ENCODE results near the gene ALG14.
"Not testable (repeated sequence)": the region's sequence is repeated elsewhere in the genome, so short reads cannot be mapped to it uniquely, and the experiment has no call there.

ALG14 gene

DNA sequence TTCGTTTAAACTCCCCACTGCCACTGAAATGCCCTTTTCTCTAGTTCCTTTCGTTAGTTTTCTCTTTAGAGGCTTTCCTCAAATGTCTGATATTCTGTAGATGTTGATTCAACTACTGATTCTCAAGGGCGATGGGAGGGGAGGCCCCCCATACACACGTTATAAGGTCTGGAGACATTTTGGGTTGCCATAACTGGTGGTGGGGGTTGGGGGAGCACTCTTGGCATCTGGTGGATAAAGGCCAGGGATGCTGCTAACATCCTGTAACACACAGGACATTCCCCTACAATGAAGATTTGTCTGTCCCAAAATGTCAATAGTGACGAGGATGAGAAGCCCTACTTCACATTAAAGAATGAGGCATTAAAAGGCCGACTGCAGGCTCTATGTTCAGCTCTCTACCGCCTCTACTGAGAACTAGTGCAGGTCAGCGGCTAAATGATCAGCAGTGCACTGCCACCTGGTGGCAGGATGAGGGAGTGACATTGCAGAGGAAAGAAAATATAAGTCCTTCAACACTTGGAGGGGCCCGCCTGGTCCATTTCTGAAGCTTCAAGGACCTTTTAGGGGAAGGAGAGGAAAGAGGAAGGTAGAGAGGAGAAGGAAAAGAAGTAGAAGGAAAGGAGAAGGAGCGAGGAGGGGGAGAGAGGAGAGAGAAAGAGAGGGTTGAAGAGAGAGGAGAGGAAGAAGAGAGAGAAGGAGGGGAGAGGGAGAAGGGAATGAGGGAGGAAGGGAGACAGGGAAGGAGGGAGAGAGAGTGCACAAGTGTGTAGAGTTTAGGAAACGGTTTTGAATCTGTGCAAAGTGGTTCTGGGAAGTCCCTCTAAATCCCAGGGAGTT, 29.4 kb downstream of the ALG14 start:
- in situ Hi-C loops (cut with MboI; ENCODE audit: low sequenced_read_pairs): loop anchor here (10.0 to 25.0 kb wide), 2 partner anchors 189 to 531 kb away; no protein-coding TSS in a partner anchor

DNA sequence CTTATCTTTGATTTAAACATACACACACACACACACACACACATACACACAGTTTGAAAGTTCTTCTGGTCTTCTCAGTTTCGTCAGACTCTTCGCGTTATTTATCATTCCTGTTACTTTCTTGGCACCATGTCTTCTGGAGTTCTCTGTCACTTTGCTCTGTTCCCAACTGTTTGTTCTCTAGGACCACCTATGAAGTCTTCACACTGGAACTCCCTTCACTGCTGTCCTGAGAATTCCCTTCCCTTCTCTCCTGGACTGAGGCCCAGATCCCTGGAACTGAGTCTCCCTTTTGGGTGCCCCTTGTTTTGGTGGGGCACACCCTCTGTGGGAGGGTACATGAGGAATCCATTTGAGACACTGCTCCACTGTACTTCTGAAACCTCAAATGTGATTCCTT, 30.5 kb downstream of the ALG14 start:
- in situ Hi-C loops (cut with MboI; ENCODE audit: low sequenced_read_pairs): loop anchor here (10.0 to 25.0 kb wide), 2 partner anchors 187 to 530 kb away; no protein-coding TSS in a partner anchor

GRCh38 chr1:95041491-95042165, 31.1 kb downstream of the ALG14 start:
- in situ Hi-C loops (cut with MboI; ENCODE audit: low sequenced_read_pairs): loop anchor here (10.0 to 25.0 kb wide), 2 partner anchors 187 to 529 kb away; no protein-coding TSS in a partner anchor

DNA sequence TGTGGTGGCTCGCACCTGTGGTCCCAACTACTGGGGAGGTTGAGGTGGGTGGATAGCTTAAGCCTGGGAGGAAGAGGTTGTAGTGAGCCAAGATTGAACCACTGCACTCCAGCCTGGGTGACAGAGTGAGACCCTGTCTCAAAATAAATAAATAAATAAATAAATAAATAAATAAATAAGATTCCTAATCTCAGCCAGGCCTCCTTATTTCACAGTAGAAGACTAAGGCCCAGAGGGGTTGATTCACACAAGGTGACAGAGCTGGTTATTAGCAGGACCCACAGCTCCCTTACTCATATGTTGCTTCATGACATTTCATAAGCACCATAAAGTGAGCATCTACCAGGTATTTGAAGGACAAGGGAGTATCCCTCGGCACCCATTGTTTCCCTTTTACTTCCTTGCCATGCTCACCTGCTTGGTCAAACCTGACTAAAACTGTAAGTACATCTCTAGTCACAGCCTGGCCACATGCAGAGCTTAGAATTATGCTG, 32.7 kb downstream of the ALG14 start:
- in situ Hi-C loops (cut with MboI; ENCODE audit: low sequenced_read_pairs): loop anchor here (10.0 to 25.0 kb wide), 2 partner anchors 185 to 528 kb away; no protein-coding TSS in a partner anchor

DNA sequence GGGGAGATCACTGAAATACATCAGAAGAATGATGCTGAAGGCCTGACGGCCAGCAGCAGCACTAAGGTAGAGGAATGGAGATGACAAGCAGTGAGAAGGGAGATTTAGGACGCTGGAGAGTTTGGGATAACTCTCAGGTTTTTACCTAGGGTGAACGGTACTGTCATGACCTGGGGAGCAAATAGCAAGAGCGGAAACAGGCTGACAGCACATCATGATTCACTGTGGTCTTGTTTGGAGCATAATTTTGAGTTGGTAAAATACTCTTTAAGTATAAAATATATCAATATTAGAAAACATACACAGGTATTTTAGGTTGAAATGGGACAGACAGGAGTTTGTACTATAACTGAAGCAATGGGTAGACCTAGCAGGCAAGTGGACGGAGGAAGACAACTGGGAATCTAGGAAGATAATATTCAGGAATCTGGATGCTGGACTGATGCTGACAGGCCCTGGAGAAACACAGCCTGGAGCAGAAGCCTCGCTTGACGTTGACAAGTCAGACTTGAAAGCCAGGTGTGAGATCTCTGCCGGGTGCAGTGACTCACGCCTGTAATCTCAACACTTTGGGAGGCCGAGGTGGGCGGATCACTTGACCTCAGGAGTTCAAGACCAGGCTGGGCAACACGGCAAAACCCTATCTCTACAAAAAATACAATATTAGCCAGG, 33.3 kb downstream of the ALG14 start:
- in situ Hi-C loops (cut with MboI; ENCODE audit: low sequenced_read_pairs): loop anchor here (10.0 to 25.0 kb wide), 2 partner anchors 185 to 527 kb away; no protein-coding TSS in a partner anchor

DNA sequence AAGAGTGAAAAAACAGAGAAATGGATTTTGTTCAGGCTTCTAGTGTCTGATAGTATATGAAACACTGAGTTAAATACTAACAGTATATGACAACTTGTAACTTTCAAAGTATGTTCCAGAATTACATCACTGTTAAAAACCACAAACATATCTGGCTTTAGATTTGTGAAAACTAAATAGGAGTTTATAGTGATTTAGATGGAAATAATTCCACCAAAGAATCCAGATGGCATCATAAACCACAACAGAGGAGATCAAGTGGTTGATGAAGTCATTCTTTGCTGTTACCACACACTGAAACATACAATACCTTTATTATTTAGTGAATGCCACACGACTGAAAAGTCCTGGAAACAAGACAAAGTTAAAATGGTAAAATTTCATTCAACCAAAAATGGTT, 37.2 kb downstream of the ALG14 start:
- in situ Hi-C loops (cut with MboI; ENCODE audit: low sequenced_read_pairs): loop anchor here (25.0 kb wide), 1 partner anchor 523 kb away; no protein-coding TSS in a partner anchor

GRCh38 chr1:95034506-95034905, 38.2 kb downstream of the ALG14 start:
- in situ Hi-C loops (cut with MboI; ENCODE audit: low sequenced_read_pairs): loop anchor here (25.0 kb wide), 1 partner anchor 522 kb away; no protein-coding TSS in a partner anchor

DNA sequence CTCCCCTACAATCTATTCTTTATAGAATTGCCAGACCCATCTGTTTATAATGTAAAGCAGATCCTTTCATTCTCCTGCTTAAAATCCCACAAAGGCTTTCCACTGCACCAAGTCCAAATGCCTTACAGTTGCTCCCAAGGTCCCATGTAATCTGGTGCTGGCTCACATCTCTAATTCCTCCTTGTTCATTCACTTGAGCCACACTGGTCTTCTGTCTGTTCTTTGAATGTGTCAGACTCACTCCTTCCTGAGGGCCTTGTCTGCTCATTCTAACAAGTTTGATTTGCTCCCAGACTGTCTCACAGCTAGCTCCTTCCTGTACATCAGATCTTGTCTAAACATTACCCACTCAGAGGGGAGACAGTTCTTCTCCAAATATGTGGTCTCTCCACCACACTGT, 38.9 kb downstream of the ALG14 start:
- in situ Hi-C loops (cut with MboI; ENCODE audit: low sequenced_read_pairs): loop anchor here (25.0 kb wide), 1 partner anchor 522 kb away; no protein-coding TSS in a partner anchor

DNA sequence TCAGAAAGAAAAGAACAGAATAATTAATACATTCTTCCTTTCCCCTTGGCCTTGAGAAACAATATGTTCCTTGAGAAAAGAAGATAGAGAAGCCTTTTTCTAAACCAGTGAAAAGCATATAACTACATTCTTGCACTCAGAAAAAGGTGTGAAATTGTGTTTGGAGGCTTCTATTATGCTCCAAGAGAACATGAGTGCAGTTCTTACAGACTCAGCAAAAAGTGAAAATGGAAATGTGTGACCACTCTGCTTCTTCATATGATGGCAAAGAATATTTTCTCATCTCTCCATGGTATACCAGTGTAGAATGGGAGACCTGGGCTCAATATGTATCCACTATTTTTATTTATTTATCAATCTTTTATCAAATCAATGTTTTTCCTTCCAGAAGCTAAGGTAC, 43.2 kb downstream of the ALG14 start:
- in situ Hi-C loops (cut with MboI; ENCODE audit: low sequenced_read_pairs): loop anchor here (25.0 kb wide), 1 partner anchor 517 kb away; no protein-coding TSS in a partner anchor

- in situ Hi-C loops (cut with MboI; ENCODE audit: low sequenced_read_pairs): loop anchor here (25.0 kb wide), 1 partner anchor 517 kb away; no protein-coding TSS in a partner anchor
Observed at GRCh38 chr1:95028954-95029353, 43.8 kb downstream of the ALG14 start.

GRCh38 chr1:95027046-95027445, 45.7 kb downstream of the ALG14 start:
- in situ Hi-C loops (cut with MboI; ENCODE audit: low sequenced_read_pairs): loop anchor here (25.0 kb wide), 1 partner anchor 515 kb away; no protein-coding TSS in a partner anchor

GRCh38 chr1:95023399-95024043, 49.2 kb downstream of the ALG14 start:
- in situ Hi-C loops (cut with MboI; ENCODE audit: low sequenced_read_pairs): no loop called here

GRCh38 chr1:95022644-95022926, 50.2 kb downstream of the ALG14 start:
- in situ Hi-C loops (cut with MboI; ENCODE audit: low sequenced_read_pairs): no loop called here

GRCh38 chr1:95021805-95022643, 50.7 kb downstream of the ALG14 start:
- in situ Hi-C loops (cut with MboI; ENCODE audit: low sequenced_read_pairs): no loop called here

DNA sequence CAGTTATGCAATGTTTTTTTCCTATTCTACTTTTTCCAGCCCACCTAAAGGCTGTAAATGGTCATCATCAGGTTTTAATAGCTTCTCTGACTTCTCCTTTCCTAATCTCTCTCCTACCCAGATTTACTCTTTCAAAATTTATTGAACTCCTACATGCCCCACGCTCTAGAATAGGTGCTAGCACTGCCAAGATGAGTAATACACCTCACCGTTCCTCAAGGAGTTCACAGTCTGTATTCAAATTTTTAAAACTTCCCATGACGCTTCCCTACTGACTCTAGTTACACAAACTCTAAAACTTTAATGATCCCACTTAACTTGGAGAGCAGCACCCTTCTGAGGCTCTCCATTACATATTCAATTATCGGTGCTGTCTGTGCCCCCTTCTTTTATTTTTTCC, 51.6 kb downstream of the ALG14 start:
- in situ Hi-C loops (cut with MboI; ENCODE audit: low sequenced_read_pairs): no loop called here

- in situ Hi-C loops (cut with MboI; ENCODE audit: low sequenced_read_pairs): not testable (repeated sequence)
Observed at GRCh38 chr1:95019466-95019865, 53.3 kb downstream of the ALG14 start.

- in situ Hi-C loops (cut with MboI; ENCODE audit: low sequenced_read_pairs): no loop called here
Observed at GRCh38 chr1:95018602-95019369, 54.0 kb downstream of the ALG14 start.

- in situ Hi-C loops (cut with MboI; ENCODE audit: low sequenced_read_pairs): no loop called here
Observed at GRCh38 chr1:95017775-95018174, 55.0 kb downstream of the ALG14 start.

- in situ Hi-C loops (cut with MboI; ENCODE audit: low sequenced_read_pairs): no loop called here
Observed at GRCh38 chr1:95015076-95015475, 57.7 kb downstream of the ALG14 start.
